Neural cell (in vitro differentiated cells): ENCODE results near the gene CYREN. TPM values are rescaled to one million over a fixed set of nuclear protein-coding genes. Genes with fewer than 3 reads are reported as not detected.
"Not testable (repeated sequence)": the region's sequence is repeated elsewhere in the genome, so short reads cannot be mapped to it uniquely, and the experiment has no call there.

Source experiments
- H2AFZ ChIP-seq: fragments of 200-600, 300-800 bp; sonication (generic), shearing (Covaris generic); 2 replicates; pipeline ENCODE4 v1.6.0; 2014; ENCODE audit warnings: low read depth, mild to moderate bottlenecking, antibody characterized with exemption, low read length, moderate library complexity
- H3F3A ChIP-seq: fragments of 200-600 bp; shearing (Covaris generic); 2 replicates; pipeline ENCODE4 v1.6.1; 2016; ENCODE audit warnings: mild to moderate bottlenecking, moderate library complexity, mixed read lengths, antibody characterized with exemption, low read length; ENCODE audit not compliant: insufficient read depth, poor library complexity, severe bottlenecking
- H3K27ac ChIP-seq: fragments of 200-600, 300-800 bp; sonication (generic), shearing (Covaris generic); 2 replicates; pipeline ENCODE4 v1.5.1; 2014; ENCODE audit warnings: mild to moderate bottlenecking, low read length, moderate library complexity
- H3K27me3 ChIP-seq: fragments of 300-800, 200-600 bp; sonication (generic), shearing (Covaris generic); 2 replicates; pipeline ENCODE4 v1.6.0; 2014; ENCODE audit warnings: mild to moderate bottlenecking, low read depth, low read length, moderate library complexity; ENCODE audit not compliant: insufficient read depth
- H3K36me3 ChIP-seq: fragments of 300-800, 200-600 bp; sonication (generic), shearing (Covaris generic); 2 replicates; pipeline ENCODE4 v1.5.1; 2014; ENCODE audit warnings: mild to moderate bottlenecking, antibody characterized with exemption, low read length, moderate library complexity; ENCODE audit not compliant: insufficient read depth
- H3K4me2 ChIP-seq: fragments of 300-800, 200-600 bp; sonication (generic), shearing (Covaris generic); 2 replicates; pipeline ENCODE4 v1.6.0; 2014; ENCODE audit warnings: mild to moderate bottlenecking, low read length
- H3K4me3 ChIP-seq: fragments of 300-800, 200-600 bp; sonication (generic), shearing (Covaris generic); 2 replicates; pipeline ENCODE4 v1.5.1; 2014; ENCODE audit warnings: mild to moderate bottlenecking, low read length, moderate library complexity
- H3K79me2 ChIP-seq: fragments of 200-600 bp; shearing (Covaris generic); replicated peaks from 2 replicates; pipeline ENCODE4 v1.6.0; 2014; ENCODE audit warnings: mild to moderate bottlenecking, low read length, moderate library complexity; ENCODE audit not compliant: insufficient read depth
- H3K9ac ChIP-seq: fragments of 300-800, 200-600 bp; sonication (generic), shearing (Covaris generic); 2 replicates; pipeline ENCODE4 v1.6.1; 2016; ENCODE audit warnings: mild to moderate bottlenecking, low read length, mixed read lengths
- H3K9me2 ChIP-seq: fragments of 200-600 bp; shearing (Covaris generic); 2 replicates; pipeline ENCODE4 v1.6.1; 2016; ENCODE audit warnings: mild to moderate bottlenecking, low read length, mixed read lengths; ENCODE audit not compliant: insufficient read depth
- H3K9me3 ChIP-seq: fragments of 200-600, 300-800 bp; sonication (generic), shearing (Covaris generic); 2 replicates; pipeline ENCODE4 v1.6.1; 2016; ENCODE audit warnings: mild to moderate bottlenecking, mixed run types, low read length, moderate library complexity, mixed read lengths
- H4K20me1 ChIP-seq: fragments of 200-600 bp; shearing (Covaris generic); 2 replicates; pipeline ENCODE4 v1.6.1; 2016; ENCODE audit warnings: mild to moderate bottlenecking, mixed run types; ENCODE audit not compliant: insufficient read depth
- EP300 ChIP-seq: fragments of 450-650 bp; conservative IDR thresholded peaks from 2 replicates; pipeline ENCODE4 v1.6.1; 2014; ENCODE audit warnings: antibody characterized with exemption, mild to moderate bottlenecking, moderate library complexity; ENCODE audit not compliant: poor library complexity, severe bottlenecking
- EZH2 ChIP-seq: fragments of 200-600, 300-800 bp; shearing (Covaris generic), sonication (generic); IDR thresholded peaks from 2 replicates; pipeline ENCODE4 v1.6.1; 2014; ENCODE audit warnings: antibody characterized with exemption, low read length, borderline replicate concordance, mild to moderate bottlenecking; ENCODE audit not compliant: insufficient read depth, poor library complexity, severe bottlenecking
- MXI1 ChIP-seq: fragments of 450-650 bp; conservative IDR thresholded peaks from 2 replicates; pipeline ENCODE4 v1.6.1; 2014; ENCODE audit warnings: antibody characterized with exemption, mild to moderate bottlenecking; ENCODE audit not compliant: poor library complexity, severe bottlenecking
- POLR2AphosphoS5 ChIP-seq: IDR thresholded peaks from 2 replicates; pipeline ENCODE4 v1.6.1; 2012
- RAD21 ChIP-seq: fragments of 450-650 bp; conservative IDR thresholded peaks from 2 replicates; pipeline ENCODE4 v1.6.1; 2014; ENCODE audit warnings: antibody characterized with exemption, mild to moderate bottlenecking, moderate library complexity
- SMC3 ChIP-seq: fragments of 450-650 bp; conservative IDR thresholded peaks from 2 replicates; pipeline ENCODE4 v1.6.1; 2014; ENCODE audit warnings: antibody characterized with exemption, mild to moderate bottlenecking, moderate library complexity; ENCODE audit not compliant: poor library complexity
- TAF1 ChIP-seq: IDR thresholded peaks from 2 replicates; pipeline ENCODE4 v1.6.1; 2012; ENCODE audit warnings: low read depth
- polyA plus RNA-seq: library from polyadenylated mRNA; depleted of rRNA; stranded (reverse); fragments of >200 nt; gene quantifications from 2 replicates; pipeline ENCODE4 v1.2.3, GENCODE V29; 2014
- TF ChIP-seq, protein P1 (sequence below): fragments of 450-650 bp; IDR thresholded peaks from 2 replicates; pipeline ENCODE4 v1.5.1; 2014; ENCODE audit warnings: antibody characterized with exemption, mild to moderate bottlenecking, moderate library complexity; ENCODE audit not compliant: poor library complexity, severe bottlenecking
- TF ChIP-seq, protein P2 (sequence below): IDR thresholded peaks from 2 replicates; pipeline ENCODE4 v1.6.1; 2012; ENCODE audit warnings: borderline replicate concordance

The CYREN gene
- polyA plus RNA-seq, 1 donor from 2014 or later: 6.7 TPM

DNA sequence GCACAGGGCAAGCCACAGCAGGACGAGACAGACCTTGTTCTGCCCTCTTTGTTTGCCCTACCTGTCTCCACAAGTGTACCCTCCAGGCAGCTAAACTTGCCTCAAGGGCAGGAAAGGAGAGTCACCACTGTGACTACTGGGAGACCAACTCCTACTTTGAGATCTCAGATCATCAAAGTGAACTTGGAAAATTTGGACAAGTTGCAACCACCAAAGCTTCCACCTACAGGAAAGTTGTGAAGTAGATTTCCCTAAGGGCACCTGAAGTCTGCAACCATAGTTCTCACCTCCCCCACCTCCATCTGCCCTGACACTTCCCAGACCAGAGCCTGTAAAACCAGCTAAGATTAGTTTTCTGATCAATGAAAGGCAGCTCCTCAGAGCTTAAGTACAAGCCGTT is 43.3 kb upstream of the CYREN start:
- Histone ChIP-seq H3F3A (no peaks in the 10 kb centered on the region), H4K20me1 (no peaks in the 10 kb centered on the region), H3K27ac (no peak overlapping the region), H3K36me3 (no peaks in the 10 kb centered on the region), H3K9me3 (no peaks in the 10 kb centered on the region), H3K9ac (no peak overlapping the region), H3K4me3 (no peak overlapping the region), H3K4me2 (no peak overlapping the region), H3K9me2 (no peaks in the 10 kb centered on the region), H3K79me2 (no peaks in the 10 kb centered on the region), H3K27me3 (no peaks in the 10 kb centered on the region), H2AFZ (no peak overlapping the region)
- TF ChIP-seq TAF1 (no peak), EZH2 (no peak)
- TF ChIP-seq, protein P1, sequence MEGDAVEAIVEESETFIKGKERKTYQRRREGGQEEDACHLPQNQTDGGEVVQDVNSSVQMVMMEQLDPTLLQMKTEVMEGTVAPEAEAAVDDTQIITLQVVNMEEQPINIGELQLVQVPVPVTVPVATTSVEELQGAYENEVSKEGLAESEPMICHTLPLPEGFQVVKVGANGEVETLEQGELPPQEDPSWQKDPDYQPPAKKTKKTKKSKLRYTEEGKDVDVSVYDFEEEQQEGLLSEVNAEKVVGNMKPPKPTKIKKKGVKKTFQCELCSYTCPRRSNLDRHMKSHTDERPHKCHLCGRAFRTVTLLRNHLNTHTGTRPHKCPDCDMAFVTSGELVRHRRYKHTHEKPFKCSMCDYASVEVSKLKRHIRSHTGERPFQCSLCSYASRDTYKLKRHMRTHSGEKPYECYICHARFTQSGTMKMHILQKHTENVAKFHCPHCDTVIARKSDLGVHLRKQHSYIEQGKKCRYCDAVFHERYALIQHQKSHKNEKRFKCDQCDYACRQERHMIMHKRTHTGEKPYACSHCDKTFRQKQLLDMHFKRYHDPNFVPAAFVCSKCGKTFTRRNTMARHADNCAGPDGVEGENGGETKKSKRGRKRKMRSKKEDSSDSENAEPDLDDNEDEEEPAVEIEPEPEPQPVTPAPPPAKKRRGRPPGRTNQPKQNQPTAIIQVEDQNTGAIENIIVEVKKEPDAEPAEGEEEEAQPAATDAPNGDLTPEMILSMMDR: no peak

DNA sequence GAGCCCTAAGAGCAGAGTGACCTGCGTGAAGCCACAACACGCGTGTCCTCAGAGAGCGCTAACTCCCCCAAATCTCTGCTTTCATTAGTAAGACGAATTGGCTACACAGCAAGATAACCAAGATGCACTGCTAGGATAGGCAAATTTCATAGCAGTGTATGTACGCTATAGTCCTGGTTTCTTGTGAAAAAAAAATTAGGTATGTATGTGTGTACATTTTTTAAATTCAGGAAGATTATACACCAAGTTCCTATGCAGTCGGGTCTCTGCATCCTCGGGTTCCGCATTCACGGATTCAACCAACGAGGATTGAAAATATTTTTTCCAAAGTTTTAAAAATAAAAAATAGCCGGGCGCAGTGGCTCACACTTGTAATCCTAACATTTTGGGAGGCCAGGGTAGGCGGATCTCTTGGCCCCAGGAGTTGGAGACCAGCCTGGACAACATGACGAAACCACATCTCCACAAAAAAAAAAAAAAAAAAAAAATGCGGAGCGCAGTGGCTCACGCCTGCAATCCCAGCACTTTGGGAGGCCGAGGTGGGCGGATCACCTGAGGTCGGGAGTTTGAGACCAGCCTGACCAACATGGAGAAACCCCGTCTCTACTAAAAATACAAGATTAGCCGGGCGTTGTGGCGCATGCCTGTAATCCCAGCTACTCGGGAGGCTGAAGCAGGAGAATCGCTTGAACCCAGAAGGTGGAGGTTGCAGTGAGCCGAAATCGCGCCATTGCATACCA is 41.6 kb upstream of the CYREN start:
- H3K79me2 ChIP-seq, H3K9me3 ChIP-seq, H3K9me2 ChIP-seq, H3K27me3 ChIP-seq, H3K36me3 ChIP-seq, H4K20me1 ChIP-seq, H3F3A ChIP-seq: not testable (repeated sequence)
- peak overlapping the region; percentile 91 for H2AFZ ChIP-seq
- peak overlapping the region; percentile 62 for H3K4me2 ChIP-seq
- peak overlapping the region; percentile 73 for H3K4me3 ChIP-seq
- H3K27ac ChIP-seq: peak overlapping the region; percentile 72
- H3K9ac ChIP-seq: peak overlapping the region; percentile 80

DNA sequence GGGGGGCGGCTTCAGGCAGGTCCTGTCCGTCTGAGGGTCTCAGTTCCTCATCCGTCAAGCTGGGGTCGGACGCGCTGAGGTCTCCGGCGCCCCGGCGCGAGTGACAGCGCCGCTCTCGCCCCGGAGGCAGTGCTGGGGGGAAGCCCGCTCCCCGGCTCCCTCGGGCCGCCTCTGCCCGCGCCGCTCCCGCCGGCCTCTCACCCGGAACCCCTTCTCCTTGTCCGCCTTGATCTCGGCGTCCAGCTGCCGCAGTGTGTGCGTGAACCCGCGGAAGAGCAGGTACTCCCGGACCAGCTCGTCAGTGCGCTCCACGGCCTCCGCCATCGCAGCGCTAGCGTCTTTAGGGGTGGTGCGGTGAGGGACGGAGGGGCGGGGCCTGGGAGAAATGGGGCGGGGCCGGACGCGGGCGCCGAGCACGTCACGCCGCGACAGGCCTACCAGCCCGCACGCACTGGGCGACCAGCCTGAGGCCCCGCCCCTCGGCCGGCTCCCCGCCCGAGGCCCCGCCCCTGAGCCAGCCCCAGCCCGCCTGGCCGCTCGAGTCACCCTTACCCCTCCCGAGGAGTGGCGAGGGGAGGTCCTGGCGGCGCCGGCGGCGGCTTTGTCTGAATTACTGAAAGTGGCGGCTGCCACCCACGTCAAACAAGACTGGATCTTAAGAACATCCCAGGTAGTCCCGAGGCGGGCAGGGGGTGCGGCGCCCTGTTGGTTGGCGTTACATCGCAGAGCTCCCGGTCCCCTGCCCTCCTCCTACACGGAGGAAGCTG is 40.9 kb upstream of the CYREN start, which contains the start of gene WDR91:
Gene WDR91 (minus strand): TSS at position 348 of the 767 bp plus-strand sequence. CDS start 24 bp downstream, at position 324.
- Histone ChIP-seq H2AFZ (peak within 1 kb of the TSS; percentile 91), H3K4me2 (peak within 1 kb of the TSS; percentile 62), H3K27me3 (no peaks in the 10 kb centered on the region), H4K20me1 (no peaks in the 10 kb centered on the region), H3K27ac (peak within 1 kb of the TSS; percentile 83), H3K79me2 (no peaks in the 10 kb centered on the region), H3K9ac (peak within 1 kb of the TSS; percentile 90), H3K36me3 (no peaks in the 10 kb centered on the region), H3K4me3 (peak within 1 kb of the TSS; percentile 73), H3K9me2 (no peaks in the 10 kb centered on the region), H3K9me3 (no peaks in the 10 kb centered on the region), H3F3A (no peaks in the 10 kb centered on the region)
- TF ChIP-seq POLR2AphosphoS5: peak; percentile 91
- TF ChIP-seq SMC3: no peak
- TF ChIP-seq EZH2: no peak
- peak; percentile 48 for TF ChIP-seq MXI1
- peak; percentile 21 for TF ChIP-seq RAD21
- TF ChIP-seq, protein P2, sequence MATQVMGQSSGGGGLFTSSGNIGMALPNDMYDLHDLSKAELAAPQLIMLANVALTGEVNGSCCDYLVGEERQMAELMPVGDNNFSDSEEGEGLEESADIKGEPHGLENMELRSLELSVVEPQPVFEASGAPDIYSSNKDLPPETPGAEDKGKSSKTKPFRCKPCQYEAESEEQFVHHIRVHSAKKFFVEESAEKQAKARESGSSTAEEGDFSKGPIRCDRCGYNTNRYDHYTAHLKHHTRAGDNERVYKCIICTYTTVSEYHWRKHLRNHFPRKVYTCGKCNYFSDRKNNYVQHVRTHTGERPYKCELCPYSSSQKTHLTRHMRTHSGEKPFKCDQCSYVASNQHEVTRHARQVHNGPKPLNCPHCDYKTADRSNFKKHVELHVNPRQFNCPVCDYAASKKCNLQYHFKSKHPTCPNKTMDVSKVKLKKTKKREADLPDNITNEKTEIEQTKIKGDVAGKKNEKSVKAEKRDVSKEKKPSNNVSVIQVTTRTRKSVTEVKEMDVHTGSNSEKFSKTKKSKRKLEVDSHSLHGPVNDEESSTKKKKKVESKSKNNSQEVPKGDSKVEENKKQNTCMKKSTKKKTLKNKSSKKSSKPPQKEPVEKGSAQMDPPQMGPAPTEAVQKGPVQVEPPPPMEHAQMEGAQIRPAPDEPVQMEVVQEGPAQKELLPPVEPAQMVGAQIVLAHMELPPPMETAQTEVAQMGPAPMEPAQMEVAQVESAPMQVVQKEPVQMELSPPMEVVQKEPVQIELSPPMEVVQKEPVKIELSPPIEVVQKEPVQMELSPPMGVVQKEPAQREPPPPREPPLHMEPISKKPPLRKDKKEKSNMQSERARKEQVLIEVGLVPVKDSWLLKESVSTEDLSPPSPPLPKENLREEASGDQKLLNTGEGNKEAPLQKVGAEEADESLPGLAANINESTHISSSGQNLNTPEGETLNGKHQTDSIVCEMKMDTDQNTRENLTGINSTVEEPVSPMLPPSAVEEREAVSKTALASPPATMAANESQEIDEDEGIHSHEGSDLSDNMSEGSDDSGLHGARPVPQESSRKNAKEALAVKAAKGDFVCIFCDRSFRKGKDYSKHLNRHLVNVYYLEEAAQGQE: peak; percentile 94
- peak; percentile 98 for TF ChIP-seq TAF1
- TF ChIP-seq EP300: no peak
- TF ChIP-seq, protein P1: no peak
